ENCODE data around the gene SHROOM2.

Gene SHROOM2

GRCh38 chrX:9871701-9872268 is 85.6 kb downstream of the SHROOM2 start:
- DNase-seq, result no peak

- no peak for DNase-seq
Measured at GRCh38 chrX:9873360-9873759, 87.1 kb downstream of the SHROOM2 start.

GRCh38 chrX:9873952-9874351 is 87.7 kb downstream of the SHROOM2 start:
- no peak for DNase-seq

GRCh38 chrX:9874483-9874882 is 88.3 kb downstream of the SHROOM2 start:
- no peak for DNase-seq

- no peak for DNase-seq
Measured at GRCh38 chrX:9875801-9876200, 89.6 kb downstream of the SHROOM2 start.

GRCh38 chrX:9876201-9876600 is 90.0 kb downstream of the SHROOM2 start:
- no peak for DNase-seq

- DNase-seq, result no peak
Measured at GRCh38 chrX:9878146-9878820, 92.1 kb downstream of the SHROOM2 start.

- DNase-seq, result no peak
Measured at GRCh38 chrX:9880237-9880636, 94.0 kb downstream of the SHROOM2 start.

- DNase-seq, result no peak
Measured at GRCh38 chrX:9880870-9881269, 94.6 kb downstream of the SHROOM2 start.

GRCh38 chrX:9882669-9883446 is 96.6 kb downstream of the SHROOM2 start:
- no peak for DNase-seq

GRCh38 chrX:9884031-9884779 is 98.0 kb downstream of the SHROOM2 start:
- no peak for DNase-seq

GRCh38 chrX:9885150-9885549 is 98.9 kb downstream of the SHROOM2 start:
- DNase-seq, result peak; percentile 24

GRCh38 chrX:9887659-9888297 is 101.5 kb downstream of the SHROOM2 start:
- DNase-seq, result no peak

- DNase-seq, result no peak
Measured at GRCh38 chrX:9888953-9889470, 102.8 kb downstream of the SHROOM2 start.

GRCh38 chrX:9890681-9891091 is 104.5 kb downstream of the SHROOM2 start:
- no peak for DNase-seq

- DNase-seq, result no peak
Measured at GRCh38 chrX:9895225-9895912, 109.1 kb downstream of the SHROOM2 start.

- no peak for DNase-seq
Measured at GRCh38 chrX:9897761-9898161, 111.5 kb downstream of the SHROOM2 start.

- no peak for DNase-seq
Measured at GRCh38 chrX:9899640-9900111, 113.4 kb downstream of the SHROOM2 start.

GRCh38 chrX:9902656-9903055 is 116.4 kb downstream of the SHROOM2 start:
- DNase-seq, result no peak

- DNase-seq, result no peak
Measured at GRCh38 chrX:9903146-9903545, 116.9 kb downstream of the SHROOM2 start.

- no peak for DNase-seq
Measured at GRCh38 chrX:9905288-9905687, 119.1 kb downstream of the SHROOM2 start.

GRCh38 chrX:9905721-9906120 is 119.5 kb downstream of the SHROOM2 start:
- no peak for DNase-seq

All from NCI-H1694 (cell line).